GF-D8 (cell line): ENCODE results near the gene MTO1.
A peak's percentile ranks its signal among the peaks of the same experiment; 100 is the strongest.
"Not testable (repeated sequence)": the region's sequence is repeated elsewhere in the genome, so short reads cannot be mapped to it uniquely, and the experiment has no call there.

Experiments
- DNase-seq: peaks from one replicate; lab custom pipeline; 2025; lab: John Stamatoyannopoulos, UW

The MTO1 gene

DNA sequence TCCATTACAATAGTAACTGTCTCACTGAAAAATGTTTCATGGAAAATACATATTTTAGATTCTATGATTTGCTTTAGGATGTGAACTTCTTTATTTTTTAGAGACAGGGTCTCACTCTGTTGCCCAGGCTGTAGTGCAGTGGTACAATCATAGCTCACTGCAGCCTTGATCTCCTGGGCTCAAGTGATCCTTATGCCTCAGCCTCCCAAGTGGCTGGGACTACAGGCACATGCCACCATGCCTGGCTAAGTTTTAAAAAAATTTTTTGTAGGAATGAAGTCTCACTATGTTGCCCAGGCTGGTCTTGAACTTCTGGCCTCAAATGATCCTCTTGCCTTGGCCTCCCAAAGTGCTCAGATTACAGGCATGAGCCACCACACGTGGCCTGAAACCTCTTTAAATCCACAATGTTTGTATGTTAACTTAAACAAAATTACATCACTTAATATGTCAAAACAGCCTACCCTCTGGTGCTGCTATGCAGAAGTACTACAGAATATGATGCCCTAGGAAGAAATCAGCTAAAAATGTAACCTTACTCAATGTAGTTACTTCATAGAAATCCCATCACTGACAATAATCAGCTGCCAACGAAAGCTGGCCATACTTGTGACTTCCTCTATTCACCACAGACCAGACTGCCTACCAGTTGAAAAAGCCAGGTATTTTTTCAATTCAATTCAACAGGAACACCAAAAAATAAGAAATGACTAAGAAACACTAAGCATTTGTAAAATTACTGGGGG is 41.7 kb downstream of the MTO1 start:
- DNase-seq: peak; percentile 48

GRCh38 chr6:73504160-73504559 is 42.6 kb downstream of the MTO1 start:
- no peak for DNase-seq

DNA sequence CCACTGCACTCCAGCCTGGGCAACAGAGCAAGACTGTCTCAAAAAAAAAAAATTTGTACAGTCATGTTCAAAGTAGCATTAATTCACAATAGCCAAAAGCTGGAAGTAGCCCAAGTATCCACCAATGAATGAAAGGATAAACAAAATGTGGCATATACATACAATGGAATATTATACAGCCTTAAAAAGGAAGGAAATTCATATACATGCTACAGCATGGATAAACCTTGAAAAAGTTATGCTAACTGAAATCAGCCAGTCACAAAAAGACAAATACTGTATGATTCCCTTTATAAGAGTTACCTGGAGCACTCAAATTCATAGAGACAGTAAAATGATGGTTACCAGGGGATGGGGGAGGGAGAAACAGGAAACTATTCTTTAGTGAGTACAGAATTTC is 43.6 kb downstream of the MTO1 start:
- DNase-seq: no peak

GRCh38 chr6:73505705-73506104 is 44.2 kb downstream of the MTO1 start:
- not testable (repeated sequence) for DNase-seq

DNA sequence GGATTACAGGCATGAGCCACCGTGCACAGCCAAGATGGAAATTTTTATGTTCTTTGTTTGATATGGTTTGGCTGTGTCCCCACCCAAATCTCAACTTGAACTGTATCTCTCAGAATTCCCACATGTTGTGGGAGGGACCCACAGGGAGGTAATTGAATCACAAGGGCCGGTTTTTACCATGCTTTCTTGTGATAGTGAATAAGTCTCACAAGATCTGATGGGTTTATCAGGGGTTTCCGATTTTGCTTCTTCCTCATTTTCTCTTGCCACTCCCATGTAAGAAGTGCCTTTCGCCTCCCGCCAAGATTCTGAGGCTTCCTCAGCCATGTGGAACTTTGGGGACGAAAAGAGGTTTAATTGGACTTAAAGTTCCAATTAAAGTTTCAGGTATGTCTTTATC is 44.7 kb downstream of the MTO1 start:
- no peak for DNase-seq

GRCh38 chr6:73508776-73509175 is 47.2 kb downstream of the MTO1 start:
- no peak for DNase-seq

DNA sequence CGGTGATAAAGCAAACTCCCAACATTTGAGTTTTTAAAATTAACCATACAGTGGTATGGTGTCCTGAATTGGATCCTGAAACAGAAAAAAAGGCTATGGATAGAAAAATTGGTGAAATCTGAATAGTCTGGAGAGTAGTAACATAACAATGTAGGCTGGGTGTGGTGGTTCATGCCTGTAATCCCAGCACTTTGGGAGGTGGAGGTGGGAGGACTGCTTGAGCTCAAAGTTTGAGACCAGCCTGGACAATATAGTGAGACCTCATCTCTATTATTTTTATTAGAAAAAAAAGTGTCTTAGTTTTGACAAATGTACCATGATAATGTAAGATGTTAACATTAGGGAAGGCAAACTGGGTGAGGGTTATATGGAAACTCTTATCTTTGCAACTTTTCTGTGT is 48.3 kb downstream of the MTO1 start:
- no peak for DNase-seq

- no peak for DNase-seq
Observed at GRCh38 chr6:73511796-73512195, 50.3 kb downstream of the MTO1 start.

DNA sequence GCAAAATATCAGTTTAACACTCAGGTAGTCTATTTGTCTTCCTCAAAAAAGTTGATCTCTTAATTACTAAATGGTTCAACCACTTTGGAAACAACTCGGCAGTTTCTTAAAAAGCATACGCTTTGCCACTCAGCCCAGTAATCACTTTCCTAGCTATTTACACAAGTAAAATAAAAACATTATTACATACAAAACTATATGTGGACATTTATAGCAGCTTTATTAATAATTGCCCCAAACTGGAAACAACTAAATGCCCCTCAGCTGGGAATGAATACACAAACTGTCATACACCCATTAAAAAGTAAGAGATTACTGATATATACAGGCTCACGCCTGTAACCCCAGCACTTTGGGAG is 51.9 kb downstream of the MTO1 start:
- no peak for DNase-seq

DNA sequence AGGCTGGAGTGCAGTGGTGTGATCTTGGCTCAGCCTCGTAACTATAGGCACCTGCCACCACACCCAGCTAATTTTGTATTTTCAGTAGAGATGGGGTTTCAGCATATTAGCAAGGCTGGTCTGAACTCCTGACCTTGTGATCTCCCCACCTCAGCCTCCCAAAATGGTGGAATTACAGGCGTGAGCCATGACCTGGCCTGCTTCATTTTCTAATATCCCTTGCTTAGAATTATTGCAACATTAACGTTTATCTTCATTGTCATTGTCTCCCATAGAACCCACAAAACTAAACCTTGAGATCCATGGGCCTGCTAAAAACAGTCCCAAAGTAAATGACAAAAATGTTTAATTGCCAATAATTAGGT is 53.2 kb downstream of the MTO1 start:
- no peak for DNase-seq

DNA sequence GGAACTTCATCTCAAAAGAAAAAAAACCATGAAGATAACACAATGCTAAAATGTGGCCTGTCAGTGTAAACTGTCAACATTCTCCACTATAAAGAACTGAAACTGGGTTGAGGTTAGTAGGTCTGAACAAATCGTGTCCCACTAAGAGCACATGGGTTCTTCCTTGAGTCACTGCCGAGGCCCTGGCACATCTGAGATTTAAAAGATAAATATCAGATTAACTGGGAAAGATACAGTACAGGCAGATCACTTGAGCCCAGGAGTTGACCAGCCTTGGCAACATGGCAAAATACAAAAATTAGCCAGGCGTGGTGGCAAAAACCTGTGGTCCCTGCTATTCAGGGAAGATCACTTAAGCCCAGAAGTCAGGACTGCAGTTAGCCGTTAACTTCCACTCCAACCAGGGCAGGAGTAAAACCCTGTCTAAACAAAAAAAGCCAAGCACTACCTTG is 53.7 kb downstream of the MTO1 start:
- no peak for DNase-seq

- no peak for DNase-seq
Observed at GRCh38 chr6:73516514-73517489, 55.3 kb downstream of the MTO1 start.

DNA sequence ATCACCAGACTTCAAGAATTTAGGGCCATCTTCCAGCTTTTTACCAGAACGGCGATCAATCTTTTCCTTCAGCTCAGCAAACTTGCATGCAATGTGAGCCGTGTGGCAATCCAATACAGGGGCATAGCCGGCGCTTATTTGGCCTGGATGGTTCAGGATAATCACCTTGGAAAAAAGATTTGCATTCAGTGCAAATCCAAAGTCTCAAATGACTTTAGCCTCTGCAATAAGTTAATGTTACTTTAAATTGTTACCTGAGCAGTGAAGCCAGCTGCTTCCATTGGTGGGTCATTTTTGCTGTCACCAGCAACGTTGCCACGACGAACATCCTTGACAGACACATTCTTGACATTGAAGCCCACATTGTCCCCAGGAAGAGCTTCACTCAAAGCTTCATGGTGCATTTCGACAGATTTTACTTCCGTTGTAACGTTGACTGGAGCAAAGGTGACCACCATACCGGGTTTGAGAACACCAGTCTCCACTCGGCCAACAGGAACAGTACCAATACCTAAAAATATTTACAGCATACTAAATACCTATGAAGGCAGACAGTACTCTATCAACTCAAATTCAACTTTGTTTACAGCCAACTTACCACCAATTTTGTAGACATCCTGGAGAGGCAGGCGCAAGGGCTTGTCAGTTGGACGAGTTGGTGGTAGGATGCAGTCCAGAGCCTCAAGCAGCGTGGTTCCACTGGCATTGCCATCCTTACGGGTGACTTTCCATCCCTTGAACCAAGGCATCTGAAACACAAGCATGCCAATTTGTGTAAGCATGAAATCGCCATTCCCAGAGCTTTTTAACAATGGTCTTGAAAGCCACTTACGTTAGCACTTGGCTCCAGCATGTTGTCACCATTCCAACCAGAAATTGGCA is 56.8 kb downstream of the MTO1 start:
- DNase-seq: not testable (repeated sequence)

GRCh38 chr6:73518982-73519881 is 57.7 kb downstream of the MTO1 start:
- not testable (repeated sequence) for DNase-seq

- DNase-seq: no peak
Observed at GRCh38 chr6:73519926-73520687, 58.6 kb downstream of the MTO1 start.

GRCh38 chr6:73520688-73521350 is 59.3 kb downstream of the MTO1 start, which contains the start of gene EEF1A1:
TSS of gene EEF1A1 (minus strand) at chr6:73521032. CDS start at chr6:73520026, 1,006 bp downstream.
- DNase-seq: peak; percentile 97

- DNase-seq: peak; percentile 89
Observed at GRCh38 chr6:73521351-73521985, 59.9 kb downstream of the MTO1 start.

GRCh38 chr6:73523434-73524123 is 62.0 kb downstream of the MTO1 start:
- peak; percentile 77 for DNase-seq
